ENCODE measurements around the gene DTD1.

The DTD1 gene

DNA sequence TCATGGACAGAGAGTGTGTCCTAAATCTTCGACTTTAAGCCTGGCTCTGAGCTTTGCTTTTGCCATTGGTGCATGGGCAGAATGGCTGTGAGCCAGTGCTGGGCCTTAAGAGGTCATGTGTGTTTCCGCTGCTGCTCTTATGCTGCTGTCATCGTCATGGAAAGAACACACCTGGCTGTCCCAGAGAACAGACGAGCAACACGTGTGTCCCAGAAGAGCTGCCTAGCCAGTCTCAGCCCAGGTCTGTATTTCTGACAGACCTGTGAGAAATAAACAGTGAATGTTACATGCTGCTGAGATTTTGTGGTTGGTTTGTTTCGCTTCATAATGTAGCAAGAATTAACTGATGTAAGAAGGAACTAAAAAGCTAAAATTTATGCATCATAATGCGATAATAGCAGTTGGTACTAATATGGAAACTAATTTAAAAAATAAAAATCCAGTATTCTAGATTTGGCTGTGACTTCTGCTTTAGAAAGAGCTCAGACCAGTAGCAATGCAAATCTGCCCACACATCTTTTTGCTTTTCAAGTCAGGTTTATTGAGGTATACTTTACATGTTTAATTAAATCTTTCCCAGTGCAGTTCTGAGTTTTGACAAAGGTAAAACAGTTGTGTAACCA lies 214.3 kb downstream of the DTD1 start:
- DNase-seq: no peak

DNA sequence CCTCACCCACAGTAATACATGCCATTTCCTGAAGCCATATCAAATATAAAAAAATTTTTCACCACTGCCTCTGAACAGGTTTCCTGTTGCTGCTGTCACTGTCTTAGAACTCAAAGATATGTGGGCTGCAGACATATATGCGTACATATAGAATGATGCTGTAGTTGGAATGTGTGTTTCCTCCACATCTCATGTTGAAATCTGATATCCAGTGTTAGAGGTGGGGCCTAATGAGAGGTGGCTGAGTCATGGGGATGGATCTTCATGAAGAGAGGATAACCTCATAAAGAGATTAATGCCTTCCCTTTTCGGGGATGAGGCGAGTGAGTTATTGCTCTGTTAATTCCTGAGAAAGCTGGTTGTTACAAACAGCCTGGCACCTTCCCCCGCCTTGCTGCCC lies 218.0 kb downstream of the DTD1 start:
- DNase-seq: no peak

DNA sequence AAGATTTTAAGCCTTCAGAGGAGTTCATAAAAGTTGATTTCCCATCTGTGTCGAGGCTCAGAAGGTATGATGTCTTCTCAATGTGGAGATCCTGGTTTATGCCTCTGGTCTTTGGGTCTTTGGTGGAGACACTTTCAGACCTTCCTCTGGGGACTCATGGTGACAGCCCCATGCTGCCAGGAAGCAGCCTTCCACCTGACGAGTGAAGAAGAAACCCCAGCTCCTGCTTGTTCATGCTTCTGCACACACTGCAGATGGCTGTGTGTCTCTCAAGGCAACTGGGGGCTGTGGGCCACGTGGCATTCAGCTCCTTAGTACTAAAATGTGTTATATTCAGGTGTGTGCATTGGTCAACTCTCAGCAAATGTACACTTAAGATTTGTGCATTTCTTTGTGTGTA lies 220.9 kb downstream of the DTD1 start:
- no peak for DNase-seq

DNA sequence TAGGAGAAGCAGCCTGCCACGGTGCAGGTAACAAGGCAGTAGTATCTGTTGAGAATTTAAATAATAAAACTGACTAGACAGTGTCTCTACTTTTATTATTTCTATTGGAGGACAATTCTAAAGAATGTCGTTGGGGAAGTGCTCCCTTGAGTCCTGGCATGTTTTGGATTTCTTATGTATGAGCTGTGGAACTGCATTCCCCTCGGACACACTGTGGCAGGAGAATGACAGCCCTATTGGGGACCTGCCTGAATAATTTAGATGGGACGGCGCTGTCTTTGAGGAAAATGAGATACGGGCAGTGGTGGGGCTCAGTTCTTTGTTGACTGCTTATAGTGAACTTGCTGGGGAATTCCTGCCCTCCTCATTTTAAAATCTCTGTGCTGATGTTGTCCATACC lies 223.3 kb downstream of the DTD1 start:
- DNase-seq: no peak

DNA sequence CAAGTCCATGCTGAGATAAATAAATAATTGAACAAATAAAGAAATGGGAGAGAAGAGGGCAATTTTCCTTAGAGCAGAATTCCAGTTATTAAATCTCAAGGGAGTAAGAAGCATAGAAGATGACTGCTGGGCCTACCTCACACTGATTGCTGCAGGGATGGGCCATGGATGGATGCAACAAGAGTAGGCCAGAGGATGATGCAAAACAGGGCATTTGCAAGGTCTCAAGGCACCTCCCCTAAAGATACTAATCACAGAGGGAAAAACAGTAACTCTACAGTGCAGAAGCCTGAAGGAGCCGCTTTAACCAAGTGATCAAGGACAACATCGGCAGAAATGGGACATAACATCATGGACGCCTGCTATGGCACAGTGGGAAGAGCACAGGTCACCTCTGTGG lies 224.1 kb downstream of the DTD1 start:
- DNase-seq: no peak

DNA sequence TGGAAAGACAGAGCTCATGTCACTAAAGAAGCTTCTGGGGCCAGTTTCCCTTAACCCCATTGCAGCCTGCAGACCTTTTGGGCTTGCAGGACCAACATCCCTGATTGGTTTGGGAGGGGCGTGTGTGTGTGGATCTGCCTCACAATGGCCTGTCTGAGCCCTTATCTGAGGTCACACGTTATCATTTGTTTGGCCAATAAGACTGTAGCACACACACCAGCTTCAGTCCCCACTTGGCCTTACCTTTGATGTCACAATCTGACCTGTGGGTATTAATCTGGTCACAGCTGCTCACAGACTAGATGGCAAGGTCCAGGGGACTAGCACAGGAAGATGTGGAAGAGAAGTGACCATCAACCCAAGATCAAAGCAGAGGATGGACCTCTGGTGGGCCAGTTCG lies 225.6 kb downstream of the DTD1 start, which contains the start of gene SCP2D1:
Gene SCP2D1 (plus strand): TSS at position 301 of the 400 bp plus-strand sequence. CDS start 33 bp downstream, at position 334.
- no peak for DNase-seq

DNA sequence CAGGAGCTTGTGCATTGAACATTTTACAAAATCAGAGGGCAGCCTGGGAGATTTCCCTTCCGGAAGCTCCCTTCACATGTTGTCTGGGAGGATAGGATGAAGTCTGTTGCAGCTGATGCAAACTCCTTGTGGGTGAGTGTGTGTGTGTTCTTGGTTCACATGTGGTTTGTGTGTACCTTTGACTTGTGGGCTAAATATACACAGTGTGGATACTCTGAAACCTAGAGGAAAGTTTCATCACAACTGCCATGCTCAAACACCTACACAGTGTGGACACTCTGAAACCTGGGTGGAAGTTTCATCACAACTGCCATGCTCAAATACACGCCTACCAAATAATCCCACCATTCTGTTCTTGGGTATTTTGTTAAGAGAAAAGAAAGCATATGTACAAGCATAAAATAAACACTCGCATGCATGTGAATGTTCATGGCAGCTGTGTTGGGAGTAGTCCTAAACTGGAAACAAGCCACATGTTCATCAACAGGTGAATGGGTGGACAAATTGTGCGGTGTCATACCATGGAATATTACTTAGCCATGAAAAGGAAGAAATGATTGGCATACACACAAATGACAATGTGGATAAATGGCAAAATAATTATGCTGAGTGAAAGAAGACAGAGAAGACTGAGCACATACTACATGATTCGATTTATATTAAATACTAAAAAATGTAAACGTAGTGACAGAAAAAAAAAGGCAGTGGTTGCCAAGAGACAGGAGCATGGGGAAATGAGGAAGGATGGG lies 227.5 kb downstream of the DTD1 start:
- no peak for DNase-seq

Measured in midbrain (tissue), 1 donor.